ENCODE results near the gene TTC21A. TPM values are rescaled to one million over a fixed set of nuclear protein-coding genes. Genes with fewer than 3 reads are reported as not detected.

Gene TTC21A
- total and polyA plus RNA-seq, 2 of the 13 experiments (the other 11 are each of a cell fraction or from before 2014, with no cell fraction given), result 0.31 to 1.5 TPM

DNA sequence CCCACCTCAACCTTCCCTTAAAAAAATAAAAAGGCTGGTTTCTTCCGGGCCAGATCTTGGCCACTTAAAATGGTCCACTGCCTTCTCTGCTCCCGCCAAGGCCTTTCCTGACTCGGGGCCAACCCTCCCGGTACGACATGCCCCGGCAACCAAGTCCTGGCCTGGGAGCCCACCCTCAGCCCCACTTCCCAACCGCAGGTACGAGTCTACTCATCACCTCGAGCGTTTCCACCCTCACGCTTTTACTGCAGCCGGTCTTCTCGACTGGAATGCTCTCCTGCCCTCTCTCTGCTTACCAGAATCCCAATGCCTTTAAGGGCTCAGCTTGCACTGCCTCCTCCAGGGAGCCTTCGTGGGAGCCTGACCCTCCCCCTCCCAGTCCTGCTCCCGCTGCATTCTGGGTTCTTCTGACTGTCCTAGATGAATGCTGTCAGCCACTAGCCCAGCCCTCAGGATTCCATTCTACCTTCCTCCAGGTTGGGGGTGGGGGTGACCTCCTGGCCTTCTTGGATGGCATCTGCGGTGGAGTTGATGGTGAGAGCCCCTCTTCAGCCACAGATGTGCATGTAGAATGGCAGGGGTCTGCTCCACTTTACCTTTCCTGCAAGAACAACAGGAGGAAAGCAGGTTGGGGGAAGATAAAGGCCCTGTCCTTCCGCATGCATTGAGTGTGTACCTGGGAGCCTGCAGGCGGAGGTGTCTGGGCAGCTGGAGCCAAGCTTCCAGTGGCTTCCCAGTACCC lies 47.0 kb downstream of the TTC21A start (continued):
- TF ChIP-seq HOXA9 (CRISPR knock-in tag; IDR thresholded peaks at IDR 0.05; ENCODE audit: borderline replicate concordance), result no peak
- TF ChIP-seq, protein P1, sequence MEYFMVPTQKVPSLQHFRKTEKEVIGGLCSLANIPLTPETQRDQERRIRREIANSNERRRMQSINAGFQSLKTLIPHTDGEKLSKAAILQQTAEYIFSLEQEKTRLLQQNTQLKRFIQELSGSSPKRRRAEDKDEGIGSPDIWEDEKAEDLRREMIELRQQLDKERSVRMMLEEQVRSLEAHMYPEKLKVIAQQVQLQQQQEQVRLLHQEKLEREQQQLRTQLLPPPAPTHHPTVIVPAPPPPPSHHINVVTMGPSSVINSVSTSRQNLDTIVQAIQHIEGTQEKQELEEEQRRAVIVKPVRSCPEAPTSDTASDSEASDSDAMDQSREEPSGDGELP (IDR thresholded peaks at IDR 0.05; ENCODE audit: borderline replicate concordance, low read depth), result no peak
- TF ChIP-seq XRCC5 (optimal IDR thresholded peaks at IDR 0.05; ENCODE audit: low read length), result peak; percentile 75
- TF ChIP-seq ZBTB21 (CRISPR knock-in tag; IDR thresholded peaks at IDR 0.05), result no peak
- peak; percentile 54; the same call in 1 of the 2 replicates for TF ChIP-seq ZNF232 (CRISPR knock-in tag; IDR thresholded peaks at IDR 0.05; ENCODE audit: borderline replicate concordance)
- TF ChIP-seq GLI4 (CRISPR knock-in tag; IDR thresholded peaks at IDR 0.05; ENCODE audit: borderline replicate concordance), result no peak
- TF ChIP-seq HNRNPK (IDR thresholded peaks at IDR 0.05; ENCODE audit: low read depth, low read length, poor library complexity, severe bottlenecking), result no peak
- TF ChIP-seq CENPX (CRISPR knock-in tag; IDR thresholded peaks at IDR 0.05), result no peak
- TF ChIP-seq ZNF337 (CRISPR knock-in tag; IDR thresholded peaks at IDR 0.05; ENCODE audit: borderline replicate concordance, low read depth), result no peak
- TF ChIP-seq MIXL1 (CRISPR knock-in tag; IDR thresholded peaks at IDR 0.05), result no peak
- no peak for TF ChIP-seq HOMEZ (CRISPR knock-in tag; IDR thresholded peaks at IDR 0.05; ENCODE audit: low read depth)
- TF ChIP-seq ZNF335 (CRISPR knock-in tag; IDR thresholded peaks at IDR 0.05), result 0 out of 2 replicates have a peak, but pooled peaks have one; percentile 55
- TF ChIP-seq, protein P2, sequence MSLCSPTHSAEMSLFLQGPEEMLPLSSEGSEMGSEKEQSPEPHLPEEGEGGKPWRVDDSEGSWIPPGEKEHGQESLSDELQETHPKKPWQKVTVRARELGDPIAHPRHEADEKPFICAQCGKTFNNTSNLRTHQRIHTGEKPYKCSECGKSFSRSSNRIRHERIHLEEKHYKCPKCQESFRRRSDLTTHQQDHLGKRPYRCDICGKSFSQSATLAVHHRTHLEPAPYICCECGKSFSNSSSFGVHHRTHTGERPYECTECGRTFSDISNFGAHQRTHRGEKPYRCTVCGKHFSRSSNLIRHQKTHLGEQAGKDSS (CRISPR knock-in tag; IDR thresholded peaks at IDR 0.05; ENCODE audit: borderline replicate concordance, low read depth), result no peak
- no peak for TF ChIP-seq ZNF496 (CRISPR knock-in tag; IDR thresholded peaks at IDR 0.05; ENCODE audit: insufficient replicate concordance)
- no peak for TF ChIP-seq CBX2 (IDR thresholded peaks at IDR 0.05; ENCODE audit: low read depth, low read length)
- TF ChIP-seq CBX2 (CRISPR knock-in tag; IDR thresholded peaks at IDR 0.05; ENCODE audit: low read depth), result no peak
- TF ChIP-seq ZBTB42 (CRISPR knock-in tag; IDR thresholded peaks at IDR 0.05), result no peak
- TF ChIP-seq, protein P3, sequence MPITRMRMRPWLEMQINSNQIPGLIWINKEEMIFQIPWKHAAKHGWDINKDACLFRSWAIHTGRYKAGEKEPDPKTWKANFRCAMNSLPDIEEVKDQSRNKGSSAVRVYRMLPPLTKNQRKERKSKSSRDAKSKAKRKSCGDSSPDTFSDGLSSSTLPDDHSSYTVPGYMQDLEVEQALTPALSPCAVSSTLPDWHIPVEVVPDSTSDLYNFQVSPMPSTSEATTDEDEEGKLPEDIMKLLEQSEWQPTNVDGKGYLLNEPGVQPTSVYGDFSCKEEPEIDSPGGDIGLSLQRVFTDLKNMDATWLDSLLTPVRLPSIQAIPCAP (CRISPR knock-in tag; IDR thresholded peaks at IDR 0.05; ENCODE audit: low read depth), result no peak
- peak; percentile 17; the same call in 1 of the 2 replicates for TF ChIP-seq ELF1 (CRISPR knock-in tag; IDR thresholded peaks at IDR 0.05)
- TF ChIP-seq HOXA3 (CRISPR knock-in tag; IDR thresholded peaks at IDR 0.05), result peak; percentile 68; the same call in 1 of the 2 replicates
- no peak for TF ChIP-seq PLSCR1 (CRISPR knock-in tag; IDR thresholded peaks at IDR 0.05; ENCODE audit: borderline replicate concordance)
- TF ChIP-seq ZNF292 (CRISPR knock-in tag; IDR thresholded peaks at IDR 0.05; ENCODE audit: borderline replicate concordance, low read depth), result no peak

Measured in HepG2 (cell line).